HG03378 (cell line): ENCODE measurements around the gene MMD2.

Experiments
- ATAC-seq: cut with Tn5 transposase; IDR thresholded peaks from one replicate; pipeline ENCODE4 v1.9.1; 2021; ENCODE audit warnings: mild to moderate bottlenecking, moderate library complexity; ENCODE audit not compliant: unreplicated experiment

Gene MMD2

DNA sequence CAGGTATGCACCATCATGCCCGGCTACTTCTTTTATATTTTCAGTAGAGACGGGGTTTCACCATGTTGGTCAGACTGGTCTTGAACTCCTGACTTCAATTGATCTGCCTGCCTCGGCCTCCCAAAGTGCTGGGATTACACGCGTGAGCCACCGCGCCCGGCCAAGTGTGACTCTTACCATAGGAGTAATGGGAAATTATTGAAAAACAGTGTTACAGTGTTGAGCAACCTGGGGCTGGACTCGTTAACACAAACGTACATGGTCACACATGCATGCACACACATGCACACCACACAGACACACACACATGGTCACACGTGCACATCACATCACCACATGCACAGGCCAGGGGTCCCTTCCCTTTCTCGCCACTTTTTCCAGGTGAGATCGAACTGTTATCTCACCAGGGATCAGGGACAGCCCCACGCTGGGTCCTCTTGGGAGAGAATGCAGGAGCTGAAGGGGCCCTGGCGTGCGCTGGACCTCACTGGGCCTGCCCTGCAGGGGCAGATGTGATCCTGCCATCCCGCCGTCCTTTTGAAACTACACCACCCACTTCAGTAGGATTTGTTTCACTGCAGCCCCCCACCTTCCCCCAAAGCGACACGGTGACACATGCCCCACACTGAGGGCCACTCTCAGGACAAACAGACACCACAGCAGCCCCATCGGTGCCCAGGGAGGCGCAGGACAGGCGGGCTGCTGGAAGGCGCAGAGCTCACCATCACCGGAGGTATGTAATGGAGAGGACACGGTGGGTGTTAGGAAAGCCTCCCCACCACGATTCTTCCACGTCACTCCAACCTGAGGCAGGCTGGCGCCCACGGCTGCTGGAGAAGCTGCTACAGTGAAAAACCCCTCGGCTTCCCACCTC, 85.7 kb downstream of the MMD2 start:
- no peak for ATAC-seq

DNA sequence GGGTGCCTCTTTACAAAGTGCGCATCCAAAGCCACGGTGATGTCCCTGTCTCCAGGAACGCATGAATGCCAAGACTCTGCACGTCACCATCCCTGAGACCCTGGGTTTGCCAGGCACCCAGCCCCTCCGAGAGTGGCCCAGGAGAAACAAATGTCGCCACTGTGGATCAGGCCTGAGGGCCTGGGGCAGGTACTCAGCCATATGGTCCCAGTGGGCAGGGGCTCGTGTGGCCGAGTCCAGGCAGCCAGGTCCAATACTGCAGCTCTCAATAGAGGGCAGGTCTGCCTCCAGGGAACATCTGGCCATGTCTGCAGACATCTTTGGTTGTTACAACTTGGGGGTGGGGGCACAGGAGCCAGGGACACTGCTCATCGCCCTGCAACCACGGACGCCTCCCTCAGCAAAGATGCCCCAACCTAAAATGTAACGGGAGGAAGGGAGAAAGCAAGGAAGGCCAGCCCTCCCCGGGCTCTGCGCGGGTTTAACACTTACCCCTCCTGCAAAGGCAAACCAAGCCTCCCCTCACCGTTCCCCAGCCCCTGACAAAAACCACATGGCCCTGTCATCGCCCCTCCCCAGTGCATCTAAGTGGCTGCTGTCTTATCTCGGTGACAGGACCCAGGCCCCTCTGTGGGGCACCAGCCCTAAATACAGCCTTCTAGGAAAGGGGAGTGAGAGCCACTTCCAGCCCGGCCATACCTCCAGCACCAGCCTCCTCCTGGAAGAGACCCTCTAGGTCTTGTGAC, 86.9 kb downstream of the MMD2 start:
- ATAC-seq = no peak

GRCh38 chr7:4871056-4871680, 87.8 kb downstream of the MMD2 start:
- no peak for ATAC-seq

DNA sequence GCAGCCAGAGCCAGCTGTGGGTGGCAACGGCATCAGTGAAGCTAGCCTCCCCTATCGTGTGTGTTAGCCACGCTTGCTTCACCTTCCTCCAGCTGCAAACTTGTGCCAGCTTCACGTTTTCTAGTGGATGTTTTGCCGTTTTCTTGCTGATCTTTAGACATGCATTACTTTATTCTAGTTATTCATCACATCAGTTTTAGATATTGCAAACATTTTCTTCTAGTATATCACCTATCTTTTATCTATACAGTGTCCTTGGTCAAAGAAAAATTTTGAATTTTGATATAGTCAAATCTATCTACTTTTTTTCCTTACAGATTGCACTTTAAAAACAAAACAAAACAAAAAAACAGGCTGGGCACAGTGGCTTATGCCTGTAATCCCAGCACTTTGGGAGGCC, 90.5 kb downstream of the MMD2 start:
- no peak for ATAC-seq

- ATAC-seq = no peak
These were observed 92.2 kb downstream of the MMD2 start for GRCh38 chr7:4866528-4867496.

DNA sequence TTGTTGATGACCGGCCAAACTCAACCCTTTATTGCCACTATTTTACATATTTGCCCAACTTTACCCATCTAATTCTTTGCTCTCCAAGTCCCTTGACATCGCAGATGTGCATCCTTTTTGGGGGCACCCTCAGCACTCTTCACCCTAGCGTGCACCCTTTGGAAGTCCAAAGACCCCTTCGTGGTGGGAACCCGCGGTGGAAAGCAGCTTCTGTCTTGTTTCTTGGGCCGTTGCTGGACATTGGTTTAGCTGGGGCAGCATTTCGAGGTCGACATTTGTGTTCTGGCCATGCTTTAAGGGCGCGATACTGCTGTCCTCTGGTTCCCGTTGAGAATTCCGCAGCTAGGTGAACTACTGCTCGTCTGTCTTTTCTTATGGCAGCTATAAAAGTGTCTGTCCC, 96.8 kb downstream of the MMD2 start:
- ATAC-seq = no peak

DNA sequence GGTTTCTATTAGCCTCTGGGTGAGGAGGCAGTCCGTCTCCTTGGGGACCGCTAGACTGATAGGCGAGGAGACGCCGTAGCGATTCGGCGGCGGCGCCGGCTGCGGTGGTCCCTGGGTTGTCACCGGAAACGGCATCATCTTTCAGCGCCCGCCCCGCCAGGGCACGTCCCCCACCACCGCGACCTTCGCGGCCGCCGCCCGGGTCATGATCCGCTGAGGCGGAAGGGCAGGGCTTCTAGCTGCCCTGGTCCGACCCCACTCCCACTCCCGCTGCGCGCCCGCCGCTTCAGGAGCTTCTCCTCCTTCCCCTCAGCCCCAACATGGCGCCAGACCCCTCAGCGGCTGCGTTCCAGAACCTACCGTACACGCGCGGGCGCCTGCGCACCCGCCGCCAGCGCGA, 97.3 kb downstream of the MMD2 start, which contains the start of gene PAPOLB:
TSS of gene PAPOLB (minus strand) at position 358 of the 400 bp plus-strand sequence. CDS start at position 138, 220 bp downstream.
- no peak for ATAC-seq

DNA sequence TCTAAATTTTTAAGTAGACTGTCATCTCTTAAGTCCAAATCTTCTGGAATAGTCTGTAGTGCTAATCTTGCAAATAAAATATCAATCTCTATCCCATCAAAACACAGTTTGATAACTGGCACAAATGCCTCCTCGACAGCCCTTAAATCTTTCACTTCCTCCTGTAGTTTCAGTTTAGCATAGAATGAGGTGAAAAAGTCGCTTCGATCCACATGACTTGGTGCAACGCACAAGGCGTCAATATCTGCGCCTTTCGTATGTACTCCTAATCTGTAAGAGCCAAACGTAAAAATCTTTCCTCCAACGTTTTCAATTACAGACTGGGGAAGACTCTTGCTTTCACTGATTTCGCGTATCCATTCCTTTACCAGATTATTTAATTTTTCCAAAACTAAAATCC, 97.8 kb downstream of the MMD2 start:
- ATAC-seq = no peak

- no peak for ATAC-seq
These were observed 101.8 kb downstream of the MMD2 start for GRCh38 chr7:4857189-4857588.

- no peak for ATAC-seq
These were observed 102.5 kb downstream of the MMD2 start for GRCh38 chr7:4856336-4857057.
